SK-N-SH (cell line): ENCODE data around the gene PARP4.

Experiments used
- EP300 ChIP-seq, 2 experiments: IDR thresholded peaks; 2 replicates each; pipeline versions ENCODE4 v1.4.0 to v1.6.1; 2012; ENCODE audit warnings: borderline replicate concordance in 1 of 2, low read depth in 1 of 2, low read length in 1 of 2
- GABPA ChIP-seq: IDR thresholded peaks from 2 replicates; pipeline ENCODE4 v1.4.0; 2012; ENCODE audit warnings: low read depth, mild to moderate bottlenecking
- JUND ChIP-seq: IDR thresholded peaks from 2 replicates; pipeline ENCODE4 v1.4.0; 2012
- MXI1 ChIP-seq: IDR thresholded peaks from 2 replicates; pipeline ENCODE4 v1.6.1; 2012; ENCODE audit warnings: mild to moderate bottlenecking, low read depth, low read length, improper control_type of control experiment
- POLR2AphosphoS5 ChIP-seq: IDR thresholded peaks from 2 replicates; pipeline ENCODE4 v1.6.1; 2012; ENCODE audit warnings: low read depth, low read length
- RAD21 ChIP-seq: IDR thresholded peaks from 2 replicates; pipeline ENCODE4 v1.6.1; 2012; ENCODE audit warnings: mild to moderate bottlenecking, low read length
- RXRA ChIP-seq: IDR thresholded peaks from 2 replicates; pipeline ENCODE4 v1.4.0; 2012; ENCODE audit warnings: low read depth, mild to moderate bottlenecking, borderline replicate concordance
- SIN3A ChIP-seq: IDR thresholded peaks from 2 replicates; pipeline ENCODE4 v1.6.1; 2012; ENCODE audit warnings: low read depth, mild to moderate bottlenecking, low read length, moderate library complexity, borderline replicate concordance
- TAF1 ChIP-seq: IDR thresholded peaks from 2 replicates; pipeline ENCODE4 v1.6.1; 2012; ENCODE audit warnings: low read depth, mild to moderate bottlenecking, low read length, moderate library complexity, borderline replicate concordance
- TEAD4 ChIP-seq: IDR thresholded peaks from 2 replicates; pipeline ENCODE4 v1.4.0; 2012; ENCODE audit warnings: mild to moderate bottlenecking, borderline replicate concordance; ENCODE audit not compliant: insufficient read depth
- TF ChIP-seq, protein P1 (sequence below): fragments of 200-600 bp; sonication (generic); IDR thresholded peaks from 2 replicates; pipeline ENCODE4 v1.6.1; 2017; ENCODE audit warnings: antibody characterized with exemption, mild to moderate bottlenecking, moderate library complexity
- TF ChIP-seq, protein P2 (sequence below): IDR thresholded peaks from 2 replicates; pipeline ENCODE4 v1.4.0; 2012; ENCODE audit warnings: low read depth, borderline replicate concordance

DNA sequence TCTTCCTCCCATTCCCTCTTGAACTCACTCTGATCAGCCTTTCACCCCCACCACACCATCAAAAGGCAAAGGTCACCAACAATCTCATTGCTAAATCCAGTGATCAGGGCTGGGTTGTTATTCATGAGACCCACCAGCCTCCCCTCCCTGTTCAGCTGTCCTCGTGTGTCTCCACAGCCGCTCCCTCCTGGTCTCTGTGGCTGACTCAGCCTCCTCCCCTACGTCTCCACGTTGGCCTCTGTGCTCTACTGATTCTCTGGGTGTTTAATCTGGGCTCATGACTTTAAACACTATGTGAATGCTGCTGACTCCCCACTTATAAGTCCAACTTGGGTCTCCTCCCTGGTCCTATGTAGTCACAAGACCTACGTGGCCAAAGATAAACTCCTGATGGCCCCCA, 38.9 kb downstream of the PARP4 start:
- TF ChIP-seq GABPA (no peak), TAF1 (no peak), POLR2AphosphoS5 (no peak), JUND (no peak), SIN3A (no peak), RXRA (no peak), TEAD4 (no peak), MXI1 (no peak), RAD21 (no peak), EP300 (IDR thresholded peaks at IDR 0.05; ENCODE audit: borderline replicate concordance in 1 of 2, low read depth in 1 of 2, low read length in 1 of 2) (no peak)
- TF ChIP-seq, protein P1, sequence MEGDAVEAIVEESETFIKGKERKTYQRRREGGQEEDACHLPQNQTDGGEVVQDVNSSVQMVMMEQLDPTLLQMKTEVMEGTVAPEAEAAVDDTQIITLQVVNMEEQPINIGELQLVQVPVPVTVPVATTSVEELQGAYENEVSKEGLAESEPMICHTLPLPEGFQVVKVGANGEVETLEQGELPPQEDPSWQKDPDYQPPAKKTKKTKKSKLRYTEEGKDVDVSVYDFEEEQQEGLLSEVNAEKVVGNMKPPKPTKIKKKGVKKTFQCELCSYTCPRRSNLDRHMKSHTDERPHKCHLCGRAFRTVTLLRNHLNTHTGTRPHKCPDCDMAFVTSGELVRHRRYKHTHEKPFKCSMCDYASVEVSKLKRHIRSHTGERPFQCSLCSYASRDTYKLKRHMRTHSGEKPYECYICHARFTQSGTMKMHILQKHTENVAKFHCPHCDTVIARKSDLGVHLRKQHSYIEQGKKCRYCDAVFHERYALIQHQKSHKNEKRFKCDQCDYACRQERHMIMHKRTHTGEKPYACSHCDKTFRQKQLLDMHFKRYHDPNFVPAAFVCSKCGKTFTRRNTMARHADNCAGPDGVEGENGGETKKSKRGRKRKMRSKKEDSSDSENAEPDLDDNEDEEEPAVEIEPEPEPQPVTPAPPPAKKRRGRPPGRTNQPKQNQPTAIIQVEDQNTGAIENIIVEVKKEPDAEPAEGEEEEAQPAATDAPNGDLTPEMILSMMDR: no peak
- TF ChIP-seq, protein P2, sequence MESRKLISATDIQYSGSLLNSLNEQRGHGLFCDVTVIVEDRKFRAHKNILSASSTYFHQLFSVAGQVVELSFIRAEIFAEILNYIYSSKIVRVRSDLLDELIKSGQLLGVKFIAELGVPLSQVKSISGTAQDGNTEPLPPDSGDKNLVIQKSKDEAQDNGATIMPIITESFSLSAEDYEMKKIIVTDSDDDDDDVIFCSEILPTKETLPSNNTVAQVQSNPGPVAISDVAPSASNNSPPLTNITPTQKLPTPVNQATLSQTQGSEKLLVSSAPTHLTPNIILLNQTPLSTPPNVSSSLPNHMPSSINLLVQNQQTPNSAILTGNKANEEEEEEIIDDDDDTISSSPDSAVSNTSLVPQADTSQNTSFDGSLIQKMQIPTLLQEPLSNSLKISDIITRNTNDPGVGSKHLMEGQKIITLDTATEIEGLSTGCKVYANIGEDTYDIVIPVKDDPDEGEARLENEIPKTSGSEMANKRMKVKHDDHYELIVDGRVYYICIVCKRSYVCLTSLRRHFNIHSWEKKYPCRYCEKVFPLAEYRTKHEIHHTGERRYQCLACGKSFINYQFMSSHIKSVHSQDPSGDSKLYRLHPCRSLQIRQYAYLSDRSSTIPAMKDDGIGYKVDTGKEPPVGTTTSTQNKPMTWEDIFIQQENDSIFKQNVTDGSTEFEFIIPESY: no peak
